Common myeloid progenitor, CD34-positive (primary cell): ENCODE data around the gene PAXX.

Experiments
- CTCF ChIA-PET: fragments of 350-600 bp; sonication (Branson Sonifier 250); formaldehyde crosslinking; loops from one replicate; lab custom pipeline; 2021; ENCODE audit warnings: antibody characterized with exemption; lab: Charles Lee
- POLR2A ChIA-PET: fragments of 350-600 bp; sonication (Branson Sonifier 250); formaldehyde crosslinking; loops from one replicate; lab custom pipeline; 2021; ENCODE audit warnings: antibody characterized with exemption; lab: Charles Lee
- DNase-seq, 3 donors: peaks; one replicate each; pipeline versions ENCODE4 v3.0.0 to v3.0.0-alpha.2; 2013
- H3K27ac ChIP-seq, 2 experiments: 1 replicate in 1 of 2; 2 replicates in 1 of 2; pipeline ENCODE4 v1.7.0; 2013; ENCODE audit warnings: inconsistent platforms in 2 of 2, low read length in 2 of 2, mild to moderate bottlenecking in 2 of 2, low read depth in 1 of 2, moderate library complexity in 1 of 2; ENCODE audit not compliant: severe bottlenecking in 2 of 2, insufficient read depth in 1 of 2, poor library complexity in 1 of 2
- H3K27me3 ChIP-seq, 5 experiments: replicated peaks in 2 of 5; 1 replicate in 3 of 5; 2 replicates in 2 of 5; pipeline versions ENCODE4 v1.6.1 to v1.7.0; 2013; ENCODE audit warnings: low read length in 4 of 5, mild to moderate bottlenecking in 2 of 5, moderate library complexity in 2 of 5, inconsistent platforms in 1 of 5; ENCODE audit not compliant: insufficient read depth in 5 of 5, control insufficient read depth in 4 of 5
- H3K36me3 ChIP-seq, 4 experiments: 1 replicate in 2 of 4; 2 replicates in 2 of 4; pipeline versions ENCODE4 v1.6.1 to v1.7.0; 2013; ENCODE audit warnings: low read length in 3 of 4, control low read depth in 1 of 4, mild to moderate bottlenecking in 1 of 4; ENCODE audit not compliant: control insufficient read depth in 4 of 4, insufficient read depth in 4 of 4
- H3K4me1 ChIP-seq, 4 experiments: 1 replicate in 3 of 4; 2 replicates in 1 of 4; pipeline versions ENCODE4 v1.6.1 to v1.7.1; 2013; ENCODE audit warnings: low read length in 3 of 4, mild to moderate bottlenecking in 3 of 4, control low read depth in 1 of 4, inconsistent platforms in 1 of 4, moderate library complexity in 1 of 4; ENCODE audit not compliant: control insufficient read depth in 4 of 4, insufficient read depth in 4 of 4; ENCODE audit errors: control extremely low read depth in 1 of 4
- H3K4me3 ChIP-seq, 7 experiments: 1 replicate in 4 of 7; 2 replicates in 3 of 7; pipeline versions ENCODE4 v1.5.1 to v1.7.0; 2013; ENCODE audit warnings: mild to moderate bottlenecking in 7 of 7, low read length in 6 of 7, moderate library complexity in 6 of 7, inconsistent platforms in 2 of 7, low read depth in 2 of 7, control low read depth in 1 of 7; ENCODE audit not compliant: insufficient read depth in 4 of 7, control insufficient read depth in 1 of 7; ENCODE audit errors: extremely low read depth in 1 of 7
- H3K9me3 ChIP-seq, 5 experiments: 1 replicate in 4 of 5; 2 replicates in 1 of 5; pipeline versions ENCODE4 v1.6.1 to v1.7.1; 2013; ENCODE audit warnings: low read length in 4 of 5, mild to moderate bottlenecking in 2 of 5, inconsistent platforms in 1 of 5, low read depth in 1 of 5, moderate library complexity in 1 of 5; ENCODE audit not compliant: control insufficient read depth in 4 of 5, insufficient read depth in 2 of 5; ENCODE audit errors: control extremely low read depth in 1 of 5
- WGBS: methylation state at CpG from one replicate; pipeline ENCODE4 v1.1.5; 2013; ENCODE audit not compliant: insufficient coverage; 5-methylcytosine and 5-hydroxymethylcytosine counted together

The PAXX gene

GRCh38 chr9:136995772-136996311 lies 3.6 kb downstream of the PAXX start:
- Histone ChIP-seq H3K36me3 (peaks cover 0 to 15% (median 4%) of the 10 kb centered on the region in 4 experiments), H3K4me1 (peaks cover 0 to 63% (median 59%) of the 10 kb centered on the region in 4 experiments), H3K27ac (no peak overlapping the region), H3K4me3 (peak overlapping the region in 2 of 7 experiments; percentile 36 to 63), H3K27me3 (peaks cover 0 to 34% (median 3%) of the 10 kb centered on the region in 5 experiments), H3K9me3 (no peaks in the 10 kb centered on the region)
- ChIA-PET CTCF (interaction anchor here (0.6 to 4.5 kb wide), 11 partner anchors 9 to 173 kb away, joined by 3 to 18 read pairs (median 3); partner anchors contain the start of gene ABCA2), POLR2A (interaction anchor here (1.1 kb wide), 1 partner anchor 11 kb away, joined by 3 read pairs; no protein-coding TSS in a partner anchor)
- 28% methylated on average over 4 of the region's 12 CpGs for WGBS
- no peak for DNase-seq

GRCh38 chr9:136996361-136997292 lies 4.4 kb downstream of the PAXX start, which contains the start of gene CLIC3:
Gene CLIC3 (minus strand): TSS chr9:136996568. CDS start chr9:136996543, 25 bp downstream.
- Histone ChIP-seq H3K27me3 (peaks cover 0 to 34% (median 0%) of the 10 kb centered on the region in 5 experiments), H3K9me3 (no peaks in the 10 kb centered on the region), H3K4me3 (peak within 1 kb of the TSS in 5 of 7 experiments; percentile 15 to 63 (median 28)), H3K4me1 (peaks cover 0 to 63% (median 60%) of the 10 kb centered on the region in 4 experiments), H3K27ac (no peak within 1 kb of the TSS), H3K36me3 (peaks cover 0 to 15% (median 4%) of the 10 kb centered on the region in 4 experiments)
- DNase-seq, result peak in 2 of 3 donors; percentile 64 to 75
- POLR2A ChIA-PET, result interaction anchor here (1.1 kb wide), 1 partner anchor 10 kb away, joined by 3 read pairs; no protein-coding TSS in a partner anchor
- CTCF ChIA-PET, result interaction anchor here (0.6 to 4.5 kb wide), 13 partner anchors 10 to 221 kb away, joined by 3 to 18 read pairs (median 3); partner anchors contain the start of gene ABCA2
- WGBS, result 3% methylated on average over 19 of the region's 35 CpGs

GRCh38 chr9:136997371-136997770 lies 5.1 kb downstream of the PAXX start:
- Histone ChIP-seq H3K27ac (no peak overlapping the region), H3K9me3 (no peaks in the 10 kb centered on the region), H3K27me3 (peaks cover 0 to 34% (median 0%) of the 10 kb centered on the region in 5 experiments), H3K4me3 (peak overlapping the region in 1 of 7 experiments; percentile 1), H3K36me3 (peaks cover 0 to 15% (median 4%) of the 10 kb centered on the region in 4 experiments), H3K4me1 (peaks cover 0 to 62% (median 59%) of the 10 kb centered on the region in 4 experiments)
- POLR2A ChIA-PET, result no interaction called here
- 81% methylated on average over 10 of the region's 10 CpGs for WGBS
- no peak for DNase-seq
- CTCF ChIA-PET, result interaction anchor here (0.7 to 4.5 kb wide), 5 partner anchors 8 to 50 kb away, joined by 3 to 18 read pairs (median 3); no protein-coding TSS in a partner anchor

GRCh38 chr9:136997830-136998234 lies 5.6 kb downstream of the PAXX start:
- CTCF ChIA-PET, result interaction anchor here (0.7 to 4.5 kb wide), 5 partner anchors 9 to 51 kb away, joined by 3 to 18 read pairs (median 3); no protein-coding TSS in a partner anchor
- H3K4me1 ChIP-seq, result peaks cover 0 to 58% (median 54%) of the 10 kb centered on the region in 4 experiments
- no peaks in the 10 kb centered on the region for H3K9me3 ChIP-seq
- WGBS, result 15% methylated on average over 16 of the region's 18 CpGs
- peak overlapping the region in 2 of 7 experiments; percentile 1 to 26 for H3K4me3 ChIP-seq
- H3K27ac ChIP-seq, result no peak overlapping the region
- POLR2A ChIA-PET, result no interaction called here
- H3K27me3 ChIP-seq, result peaks cover 0 to 34% (median 0%) of the 10 kb centered on the region in 5 experiments
- peak in 2 of 3 donors; percentile 37 to 38 for DNase-seq
- peaks cover 0 to 15% (median 4%) of the 10 kb centered on the region in 4 experiments for H3K36me3 ChIP-seq

GRCh38 chr9:137000177-137000930 lies 8.1 kb downstream of the PAXX start:
- no peak overlapping the region for H3K27ac ChIP-seq
- H3K9me3 ChIP-seq, result no peaks in the 10 kb centered on the region
- ChIA-PET CTCF (interaction anchor here (0.6 to 2.5 kb wide), 4 partner anchors 29 to 224 kb away, joined by 3 to 11 read pairs (median 5); no protein-coding TSS in a partner anchor), POLR2A (no interaction called here)
- WGBS, result 67% methylated on average over 7 of the region's 10 CpGs
- H3K27me3 ChIP-seq, result peaks cover 0 to 17% (median 0%) of the 10 kb centered on the region in 5 experiments
- H3K36me3 ChIP-seq, result no peaks in the 10 kb centered on the region
- peak in 2 of 3 donors; percentile 70 to 72 for DNase-seq
- H3K4me1 ChIP-seq, result peaks cover 0 to 46% (median 40%) of the 10 kb centered on the region in 4 experiments
- H3K4me3 ChIP-seq, result no peak overlapping the region
